ENCODE measurements around the gene MYOZ1.
"Not testable (repeated sequence)": the region's sequence is repeated elsewhere in the genome, so short reads cannot be mapped to it uniquely, and the experiment has no call there.

Gene MYOZ1

DNA sequence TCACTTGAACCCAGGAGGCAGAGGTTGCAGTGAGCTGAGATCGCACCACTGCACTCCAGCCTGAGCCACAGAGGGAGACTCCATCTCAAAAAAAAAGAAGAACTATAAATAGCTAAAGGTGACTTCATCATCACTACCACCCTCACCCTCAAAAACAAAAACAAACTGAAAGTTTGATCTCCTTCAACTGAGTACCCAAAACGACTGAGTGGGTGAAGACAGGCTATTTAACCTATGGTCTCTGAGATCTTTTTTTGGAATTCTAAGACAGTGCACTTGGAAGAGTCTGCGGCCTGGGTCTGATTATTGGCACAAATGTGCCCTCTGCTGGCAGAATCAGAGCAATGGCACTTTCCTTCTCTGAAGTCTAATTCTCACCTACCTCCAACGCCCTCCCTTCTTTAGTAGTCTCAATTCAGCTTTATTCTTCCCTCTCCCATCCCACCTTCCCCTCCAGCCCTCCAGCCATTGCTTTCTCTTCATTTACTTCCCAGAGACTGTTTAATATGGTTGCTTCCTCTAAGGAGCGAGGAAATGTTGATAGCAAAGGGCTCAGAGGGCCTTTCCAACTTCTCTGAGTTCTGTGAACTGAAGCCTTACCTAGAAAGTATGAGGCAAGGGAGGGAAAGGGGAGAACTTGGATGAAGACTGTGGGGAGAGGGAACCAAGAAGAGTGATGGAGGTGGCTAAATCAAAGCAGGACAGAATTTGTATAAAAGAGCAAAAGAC is 2.9 kb upstream of the MYOZ1 start:
- ATAC-seq (replicated peaks; ENCODE audit: extremely low read depth, poor library complexity, severe bottlenecking) (peak; percentile 52), DNase-seq (ENCODE audit: low spot score in 2 of 2) (peak; percentile 30 to 37)
- Mint-ChIP-seq H3K4me1 (no peaks in the 10 kb centered on the region), H3K9me3 (no peaks in the 10 kb centered on the region), H3K4me3 (no peak overlapping the region), H3K27ac (ENCODE audit: low read depth) (no peak overlapping the region), H3K27me3 (no peaks in the 10 kb centered on the region), H3K36me3 (ENCODE audit: insufficient read depth) (no peaks in the 10 kb centered on the region)

DNA sequence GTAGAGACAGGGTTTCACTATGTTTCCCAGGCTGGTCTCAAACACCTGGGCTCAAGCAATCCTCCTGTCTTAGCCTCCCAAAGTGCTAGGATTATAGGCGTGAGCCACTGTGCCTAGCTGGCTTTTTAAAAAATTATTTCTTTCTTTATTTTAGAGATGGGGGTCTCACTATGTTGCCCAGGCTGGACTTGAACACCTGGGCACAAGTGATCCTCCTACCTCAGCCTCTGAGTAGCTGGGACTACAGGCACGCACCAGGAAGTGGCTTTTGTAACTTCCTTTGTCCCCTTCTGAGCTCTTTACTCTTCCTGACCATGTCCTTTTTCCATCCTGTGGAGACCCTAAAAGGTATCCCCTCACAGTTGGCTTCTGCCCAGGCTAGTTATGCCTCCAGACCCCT is 2.1 kb upstream of the MYOZ1 start:
- no peak overlapping the region for H3K27ac Mint-ChIP-seq (ENCODE audit: low read depth)
- H3K9me3 Mint-ChIP-seq, result no peaks in the 10 kb centered on the region
- H3K36me3 Mint-ChIP-seq (ENCODE audit: insufficient read depth), result no peaks in the 10 kb centered on the region
- no peak for DNase-seq (ENCODE audit: low spot score in 2 of 2)
- H3K4me1 Mint-ChIP-seq, result no peaks in the 10 kb centered on the region
- ATAC-seq (replicated peaks; ENCODE audit: extremely low read depth, poor library complexity, severe bottlenecking), result no peak
- no peaks in the 10 kb centered on the region for H3K27me3 Mint-ChIP-seq
- no peak overlapping the region for H3K4me3 Mint-ChIP-seq

DNA sequence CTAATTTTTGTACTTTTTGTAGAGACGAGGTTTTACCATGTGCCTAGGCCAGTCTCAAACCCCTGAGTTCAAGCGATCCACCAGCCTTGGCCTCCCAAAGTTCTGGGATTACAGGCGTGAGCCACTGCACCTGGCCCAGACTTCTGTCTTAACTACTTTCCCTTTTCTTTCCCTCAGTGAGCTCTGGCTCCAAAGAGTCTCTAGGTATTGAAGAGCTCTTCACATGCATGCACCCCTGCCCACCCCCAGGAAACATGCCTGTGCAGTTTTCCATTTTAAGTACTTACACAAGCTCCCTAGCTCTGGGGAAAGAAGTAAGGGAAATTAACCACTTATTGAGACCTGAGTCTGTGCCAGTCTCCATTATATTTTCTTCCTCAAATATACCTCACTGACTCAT is 2.0 kb downstream of the MYOZ1 start:
- H3K4me3 Mint-ChIP-seq, result no peak overlapping the region
- H3K36me3 Mint-ChIP-seq (ENCODE audit: insufficient read depth), result no peaks in the 10 kb centered on the region
- H3K27me3 Mint-ChIP-seq, result no peaks in the 10 kb centered on the region
- H3K4me1 Mint-ChIP-seq, result no peaks in the 10 kb centered on the region
- no peaks in the 10 kb centered on the region for H3K9me3 Mint-ChIP-seq
- ATAC-seq (replicated peaks; ENCODE audit: extremely low read depth, poor library complexity, severe bottlenecking) (no peak), DNase-seq (ENCODE audit: low spot score in 2 of 2) (no peak)
- H3K27ac Mint-ChIP-seq (ENCODE audit: low read depth), result no peak overlapping the region

DNA sequence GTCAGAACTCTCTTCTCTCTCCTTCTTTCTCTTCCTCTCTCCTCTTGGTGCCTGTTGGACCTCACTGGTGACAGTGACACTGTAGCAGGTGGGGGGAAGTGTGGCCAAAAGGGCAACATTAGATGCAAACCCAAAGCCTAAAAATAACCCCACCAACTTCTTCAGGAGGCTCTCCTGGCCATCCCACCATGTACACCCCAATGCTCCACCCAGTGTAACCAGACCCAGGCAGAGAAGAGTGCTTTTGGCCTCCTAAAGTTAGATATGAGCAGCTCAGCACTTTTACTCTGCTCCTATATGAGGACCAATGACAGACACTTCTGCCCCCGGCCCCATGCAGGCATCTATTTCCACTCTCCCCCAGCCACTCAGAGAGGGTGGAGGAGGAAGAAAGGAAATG is 5.5 kb downstream of the MYOZ1 start:
- Mint-ChIP-seq H3K4me1 (no peaks in the 10 kb centered on the region), H3K27me3 (no peaks in the 10 kb centered on the region), H3K36me3 (ENCODE audit: insufficient read depth) (peaks cover 2% of the 10 kb centered on the region), H3K9me3 (no peaks in the 10 kb centered on the region), H3K4me3 (no peak overlapping the region), H3K27ac (ENCODE audit: low read depth) (no peak overlapping the region)
- DNase-seq (ENCODE audit: low spot score in 2 of 2), result no peak
- ATAC-seq (replicated peaks; ENCODE audit: extremely low read depth, poor library complexity, severe bottlenecking), result no peak

DNA sequence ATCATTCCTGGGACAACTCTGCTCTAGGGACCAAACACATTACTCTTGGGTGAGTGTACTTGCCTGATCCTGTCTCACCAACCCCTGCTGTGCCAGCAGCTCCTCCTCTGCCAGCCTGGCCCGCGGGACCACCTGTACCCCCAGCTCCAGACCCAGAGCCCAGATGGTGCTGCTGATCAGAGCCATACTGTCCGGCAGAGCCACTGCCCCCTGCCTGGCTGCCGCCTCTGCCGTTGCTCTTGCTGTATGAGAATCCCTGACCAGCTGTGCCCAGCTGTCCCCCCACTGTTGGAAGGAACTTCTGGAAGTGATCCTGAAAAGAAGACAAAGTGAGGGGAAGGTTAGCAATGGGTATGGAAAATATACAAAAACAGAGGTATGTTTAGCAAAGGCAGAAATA is 6.9 kb downstream of the MYOZ1 start:
- Mint-ChIP-seq H3K4me3 (no peak overlapping the region), H3K27me3 (no peaks in the 10 kb centered on the region), H3K27ac (ENCODE audit: low read depth) (no peak overlapping the region), H3K4me1 (no peaks in the 10 kb centered on the region), H3K36me3 (ENCODE audit: insufficient read depth) (peaks cover 2% of the 10 kb centered on the region), H3K9me3 (no peaks in the 10 kb centered on the region)
- DNase-seq (ENCODE audit: low spot score in 2 of 2) (no peak), ATAC-seq (replicated peaks; ENCODE audit: extremely low read depth, poor library complexity, severe bottlenecking) (no peak)

DNA sequence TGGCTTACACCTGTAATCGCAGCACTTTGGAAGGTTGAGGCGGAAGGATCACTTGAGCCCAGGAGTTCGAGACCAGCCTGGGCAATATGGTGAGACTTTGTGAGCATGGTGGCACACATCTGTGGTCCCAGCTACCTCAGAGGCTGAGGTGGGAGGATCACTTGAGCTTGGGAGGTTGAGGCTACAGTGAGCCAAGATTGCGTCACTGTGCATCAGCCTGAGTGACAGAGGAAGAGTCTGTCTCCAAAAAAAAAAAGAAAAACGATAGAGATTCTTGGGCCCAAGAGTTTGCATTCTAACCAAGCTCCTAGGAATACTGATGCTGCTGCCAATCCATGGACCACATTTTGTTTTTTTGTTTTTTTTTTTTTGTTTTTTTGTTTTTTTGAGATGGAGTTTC is 12.1 kb downstream of the MYOZ1 start:
- Mint-ChIP-seq H3K36me3 (ENCODE audit: insufficient read depth) (peaks cover 12% of the 10 kb centered on the region), H3K4me3 (no peak overlapping the region), H3K4me1 (peaks cover 16% of the 10 kb centered on the region), H3K9me3 (no peaks in the 10 kb centered on the region), H3K27ac (ENCODE audit: low read depth) (no peak overlapping the region), H3K27me3 (no peaks in the 10 kb centered on the region)
- ATAC-seq (replicated peaks; ENCODE audit: extremely low read depth, poor library complexity, severe bottlenecking) (no peak), DNase-seq (ENCODE audit: low spot score in 2 of 2) (no peak)

DNA sequence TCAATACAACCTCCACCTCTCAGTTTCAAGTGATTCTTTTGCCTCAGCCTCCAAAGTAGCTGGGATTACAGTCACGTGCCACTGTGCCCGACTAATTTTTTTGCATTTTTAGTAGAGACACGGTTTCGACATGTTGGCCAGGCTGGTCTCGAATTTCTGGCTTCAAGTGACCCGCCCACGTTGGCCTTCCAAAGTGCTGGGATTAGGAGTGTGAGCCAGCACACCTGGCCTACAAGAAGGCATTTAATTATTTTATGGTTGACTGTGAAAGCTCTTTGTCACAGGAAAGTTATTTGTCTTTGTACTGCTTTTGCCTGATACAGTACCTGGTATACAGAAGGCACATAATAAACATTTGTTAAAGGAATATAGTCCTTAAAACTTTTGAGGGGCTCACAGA is 12.9 kb downstream of the MYOZ1 start:
- H3K9me3 Mint-ChIP-seq, result no peaks in the 10 kb centered on the region
- H3K27ac Mint-ChIP-seq (ENCODE audit: low read depth), result no peak overlapping the region
- DNase-seq (ENCODE audit: low spot score in 2 of 2) (no peak), ATAC-seq (replicated peaks; ENCODE audit: extremely low read depth, poor library complexity, severe bottlenecking) (no peak)
- peaks cover 12% of the 10 kb centered on the region for H3K36me3 Mint-ChIP-seq (ENCODE audit: insufficient read depth)
- H3K4me3 Mint-ChIP-seq, result no peak overlapping the region
- peaks cover 16% of the 10 kb centered on the region for H3K4me1 Mint-ChIP-seq
- no peaks in the 10 kb centered on the region for H3K27me3 Mint-ChIP-seq

DNA sequence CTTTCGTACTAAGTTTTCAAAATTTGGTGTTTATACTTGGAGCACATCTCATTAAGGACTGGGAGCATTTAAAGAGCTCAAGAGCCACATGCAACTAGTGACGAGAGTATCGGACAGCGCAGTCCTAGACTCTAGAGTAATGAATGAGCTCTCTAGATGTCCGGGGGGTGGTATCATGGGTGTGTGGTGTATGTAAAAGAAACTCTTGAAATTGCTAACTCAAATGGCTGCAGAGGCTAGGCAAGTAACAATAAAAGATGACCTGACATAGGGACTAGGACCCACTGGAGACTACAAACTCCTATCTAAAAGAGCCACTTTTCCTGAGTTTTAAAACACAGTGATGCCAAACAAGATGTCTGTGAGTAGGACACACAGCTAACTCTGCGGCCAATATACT is 14.0 kb downstream of the MYOZ1 start:
- Mint-ChIP-seq H3K4me1 (peaks cover 16% of the 10 kb centered on the region), H3K36me3 (ENCODE audit: insufficient read depth) (peaks cover 12% of the 10 kb centered on the region), H3K9me3 (no peaks in the 10 kb centered on the region), H3K27ac (ENCODE audit: low read depth) (no peak overlapping the region), H3K27me3 (no peaks in the 10 kb centered on the region), H3K4me3 (no peak overlapping the region)
- no peak for ATAC-seq (replicated peaks; ENCODE audit: extremely low read depth, poor library complexity, severe bottlenecking)
- no peak for DNase-seq (ENCODE audit: low spot score in 2 of 2)

DNA sequence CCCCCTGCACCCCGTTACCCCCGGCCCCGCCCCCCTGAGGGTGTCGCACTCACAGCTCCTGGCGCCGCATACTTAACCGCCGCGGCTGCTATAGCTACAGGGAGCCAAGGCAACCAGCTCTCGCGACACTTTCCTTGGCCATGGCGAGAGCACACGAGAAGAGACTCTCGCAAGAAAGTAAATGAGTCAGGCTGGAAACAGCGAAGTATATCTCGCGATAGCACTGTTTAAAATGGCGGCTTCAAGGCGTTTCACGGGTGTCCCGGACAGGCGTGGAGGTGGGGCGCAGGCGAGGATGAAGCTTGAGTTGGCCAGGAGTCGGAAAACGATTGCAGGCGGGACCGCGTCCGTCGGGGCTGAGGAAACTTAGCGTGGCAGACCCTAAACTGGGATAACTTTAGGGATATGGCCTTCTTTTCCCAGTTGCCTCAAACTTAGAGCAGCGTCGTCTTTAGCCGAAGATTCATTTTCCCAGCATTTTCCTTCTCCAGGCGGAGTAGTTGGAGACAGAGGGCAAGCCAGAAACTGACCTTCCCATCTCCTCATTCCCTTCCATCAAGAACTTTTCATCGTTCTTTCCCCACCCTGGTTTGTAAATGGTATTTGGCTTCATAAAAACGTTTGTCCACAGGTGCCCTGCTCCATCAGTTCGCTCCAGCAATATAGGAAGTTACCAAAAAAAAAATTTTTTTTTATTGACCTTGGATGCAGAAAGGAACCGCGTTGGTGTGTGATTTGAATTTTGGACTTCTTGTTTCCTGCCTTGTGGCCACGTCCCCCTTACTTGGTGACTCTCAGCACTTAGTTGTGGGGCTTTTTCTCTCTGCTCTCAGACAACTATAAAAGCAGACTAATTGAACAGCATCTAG is 15.2 kb downstream of the MYOZ1 start:
- Mint-ChIP-seq H3K4me1 (peaks cover 16% of the 10 kb centered on the region), H3K9me3 (no peaks in the 10 kb centered on the region), H3K36me3 (ENCODE audit: insufficient read depth) (peaks cover 10% of the 10 kb centered on the region), H3K27me3 (no peaks in the 10 kb centered on the region), H3K27ac (ENCODE audit: low read depth) (peak overlapping the region; percentile 98), H3K4me3 (peak overlapping the region; percentile 90)
- DNase-seq (ENCODE audit: low spot score in 2 of 2) (peak; percentile 78 to 91), ATAC-seq (replicated peaks; ENCODE audit: extremely low read depth, poor library complexity, severe bottlenecking) (peak; percentile 99)

DNA sequence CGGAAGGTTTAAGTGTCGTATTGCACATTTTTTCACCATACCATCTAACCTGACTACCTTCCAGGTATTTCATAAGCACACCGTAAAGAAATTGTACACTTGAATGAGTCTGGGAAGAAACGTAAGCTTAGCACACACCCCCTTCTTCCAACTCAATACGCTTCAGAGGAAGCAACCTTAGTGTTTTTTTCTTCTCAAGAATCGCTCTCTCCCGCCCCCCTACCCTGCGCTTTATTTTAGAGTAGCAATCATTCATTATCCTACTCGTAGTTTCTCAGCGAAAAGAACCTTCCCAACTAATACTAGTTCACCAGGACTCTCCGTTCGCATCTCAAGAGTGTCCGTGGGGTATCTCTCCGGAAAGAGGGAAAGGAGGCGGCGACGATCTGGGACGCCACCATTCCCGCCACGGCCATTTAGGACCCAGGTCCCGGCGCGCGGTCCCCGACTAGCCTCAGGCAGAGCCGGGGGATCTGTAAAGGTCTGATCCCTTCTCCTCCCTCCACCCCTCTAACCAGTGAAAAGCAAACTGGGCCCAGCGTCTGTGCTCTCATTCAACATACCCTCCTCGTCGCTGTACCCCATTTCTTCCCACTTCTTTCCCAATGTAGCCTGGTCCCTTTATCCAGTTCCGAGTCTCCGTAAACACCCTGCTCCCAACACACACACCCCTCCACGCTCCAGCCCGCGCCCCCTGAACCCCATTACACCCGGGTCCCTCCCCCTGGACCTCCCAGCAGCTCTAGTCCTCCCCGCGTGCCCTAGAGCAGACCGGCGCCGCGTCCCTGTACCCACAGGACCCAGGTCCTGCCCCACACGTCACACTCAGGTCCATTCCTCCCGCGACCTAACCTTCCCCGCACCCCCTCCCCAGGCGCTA is 16.0 kb downstream of the MYOZ1 start:
- peak overlapping the region; percentile 90 for H3K4me3 Mint-ChIP-seq
- H3K4me1 Mint-ChIP-seq, result peaks cover 16% of the 10 kb centered on the region
- DNase-seq (ENCODE audit: low spot score in 2 of 2), result no peak
- peaks cover 10% of the 10 kb centered on the region for H3K36me3 Mint-ChIP-seq (ENCODE audit: insufficient read depth)
- H3K27me3 Mint-ChIP-seq, result no peaks in the 10 kb centered on the region
- H3K27ac Mint-ChIP-seq (ENCODE audit: low read depth), result peak overlapping the region; percentile 98
- no peaks in the 10 kb centered on the region for H3K9me3 Mint-ChIP-seq
- peak; percentile 12 for ATAC-seq (replicated peaks; ENCODE audit: extremely low read depth, poor library complexity, severe bottlenecking)

DNA sequence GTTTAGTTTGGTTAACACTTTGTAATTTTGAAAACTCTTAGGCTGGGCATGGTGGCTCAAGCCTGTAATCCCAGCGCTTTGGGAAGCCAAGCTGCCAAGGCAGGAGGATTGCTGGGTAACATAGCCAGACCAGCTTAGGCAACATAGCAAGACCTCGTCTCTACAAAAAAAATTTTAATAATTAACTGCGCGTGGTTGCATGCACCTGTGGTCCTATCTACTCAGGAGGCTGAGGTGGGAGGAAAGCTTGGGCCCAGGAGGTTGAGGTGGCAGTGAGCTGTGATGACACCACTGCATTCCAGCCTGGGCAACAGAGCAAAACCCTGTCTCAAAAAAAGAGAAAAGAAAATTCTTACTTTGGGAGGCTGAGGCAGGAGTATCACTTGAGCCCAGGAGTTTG is 18.2 kb downstream of the MYOZ1 start:
- no peak overlapping the region for H3K27ac Mint-ChIP-seq (ENCODE audit: low read depth)
- ATAC-seq (replicated peaks; ENCODE audit: extremely low read depth, poor library complexity, severe bottlenecking) (no peak), DNase-seq (ENCODE audit: low spot score in 2 of 2) (no peak)

DNA sequence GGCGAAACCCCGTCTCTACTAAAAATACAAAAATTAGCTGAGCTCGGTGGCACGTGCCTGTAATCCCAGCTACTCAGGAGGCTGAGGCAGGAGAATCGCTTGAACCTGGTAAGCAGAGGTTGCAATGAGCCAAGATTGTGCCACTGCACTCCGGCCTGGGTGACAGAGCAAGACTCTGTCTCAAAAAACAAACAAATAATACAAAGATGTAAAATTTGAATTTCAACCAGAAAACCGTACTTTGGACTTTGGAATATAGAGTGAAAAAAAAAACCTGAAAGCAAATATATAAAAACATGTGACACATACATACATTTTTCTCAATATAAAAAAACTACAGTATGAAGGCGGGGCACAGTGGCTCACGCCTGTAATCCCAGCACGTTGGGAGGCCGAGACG is 20.3 kb downstream of the MYOZ1 start:
- H3K27ac Mint-ChIP-seq (ENCODE audit: low read depth); H3K9me3 Mint-ChIP-seq; ATAC-seq (replicated peaks; ENCODE audit: extremely low read depth, poor library complexity, severe bottlenecking); H3K27me3 Mint-ChIP-seq; H3K36me3 Mint-ChIP-seq (ENCODE audit: insufficient read depth); H3K4me1 Mint-ChIP-seq; H3K4me3 Mint-ChIP-seq; DNase-seq (ENCODE audit: low spot score in 2 of 2): not testable (repeated sequence)

More for the DNA sequence above, 18.2 kb downstream of the MYOZ1 start:
- H3K36me3 Mint-ChIP-seq (ENCODE audit: insufficient read depth), result peaks cover 10% of the 10 kb centered on the region
- peaks cover 16% of the 10 kb centered on the region for H3K4me1 Mint-ChIP-seq
- H3K9me3 Mint-ChIP-seq, result no peaks in the 10 kb centered on the region
- H3K4me3 Mint-ChIP-seq, result no peak overlapping the region
- H3K27me3 Mint-ChIP-seq, result no peaks in the 10 kb centered on the region

All from central memory CD8-positive, alpha-beta T cell (primary cell).